Loucy (cell line): ENCODE data around the gene RBM6.

Source experiments
- EZH2phosphoT487 ChIP-seq: fragments of 200-600 bp; IDR thresholded peaks from 2 replicates; pipeline ENCODE4 v1.6.1; 2018; ENCODE audit warnings: antibody characterized with exemption, mild to moderate bottlenecking, moderate library complexity, borderline replicate concordance
- TF ChIP-seq, protein P1 (sequence below): fragments of 200-600 bp; sonication (generic); conservative IDR thresholded peaks from 2 replicates; pipeline ENCODE4 v1.5.1; 2014; ENCODE audit warnings: mild to moderate bottlenecking, antibody characterized with exemption, low read length

- TF ChIP-seq, protein P1, sequence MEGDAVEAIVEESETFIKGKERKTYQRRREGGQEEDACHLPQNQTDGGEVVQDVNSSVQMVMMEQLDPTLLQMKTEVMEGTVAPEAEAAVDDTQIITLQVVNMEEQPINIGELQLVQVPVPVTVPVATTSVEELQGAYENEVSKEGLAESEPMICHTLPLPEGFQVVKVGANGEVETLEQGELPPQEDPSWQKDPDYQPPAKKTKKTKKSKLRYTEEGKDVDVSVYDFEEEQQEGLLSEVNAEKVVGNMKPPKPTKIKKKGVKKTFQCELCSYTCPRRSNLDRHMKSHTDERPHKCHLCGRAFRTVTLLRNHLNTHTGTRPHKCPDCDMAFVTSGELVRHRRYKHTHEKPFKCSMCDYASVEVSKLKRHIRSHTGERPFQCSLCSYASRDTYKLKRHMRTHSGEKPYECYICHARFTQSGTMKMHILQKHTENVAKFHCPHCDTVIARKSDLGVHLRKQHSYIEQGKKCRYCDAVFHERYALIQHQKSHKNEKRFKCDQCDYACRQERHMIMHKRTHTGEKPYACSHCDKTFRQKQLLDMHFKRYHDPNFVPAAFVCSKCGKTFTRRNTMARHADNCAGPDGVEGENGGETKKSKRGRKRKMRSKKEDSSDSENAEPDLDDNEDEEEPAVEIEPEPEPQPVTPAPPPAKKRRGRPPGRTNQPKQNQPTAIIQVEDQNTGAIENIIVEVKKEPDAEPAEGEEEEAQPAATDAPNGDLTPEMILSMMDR: no peak
- TF ChIP-seq EZH2phosphoT487: no peak
Measured at GRCh38 chr3:50003216-50003615, 63.3 kb downstream of the RBM6 start.
